T-cell (primary cell): ENCODE measurements around the gene ZNF12. TPM values are rescaled to one million over a fixed set of nuclear protein-coding genes. Genes with fewer than 3 reads are reported as not detected.

Experiments used
- ATAC-seq, 4 experiments: fragments of 200-7000 bp in 3 of 4; fragments of 150-1000 bp in 1 of 4; cut with Tn5 transposase; replicated peaks in 1 of 4; 1 replicate in 3 of 4; 2 replicates in 1 of 4; pipeline ENCODE4 v1.10.0; 2021; ENCODE audit warnings: moderate library complexity in 3 of 4, mild to moderate bottlenecking in 2 of 4, moderate number of reproducible peaks in 1 of 4
- CTCF ChIA-PET, 2 donors: fragments of 300-600 bp; sonication (Branson Sonifier 250); formaldehyde crosslinking; loops; one replicate each; lab custom pipeline; 2022; ENCODE audit warnings: antibody characterized with exemption in 2 of 2; lab: Charles Lee
- POLR2A ChIA-PET, 2 donors: fragments of 300-600 bp; sonication (Branson Sonifier 250); formaldehyde crosslinking; loops; one replicate each; lab custom pipeline; 2022; ENCODE audit warnings: antibody characterized with exemption in 2 of 2; lab: Charles Lee
- DNase-seq, 35 experiments: peaks; one replicate each; pipeline versions ENCODE4 v3.0.0 to v3.0.0-alpha.2; 2013 to 2023
- H3K27ac ChIP-seq: one replicate; pipeline ENCODE4 v1.5.1; 2013; ENCODE audit warnings: low read length
- H3K27me3 ChIP-seq, 2 experiments: replicated peaks in 1 of 2; 1 replicate in 1 of 2; 2 replicates in 1 of 2; pipeline versions ENCODE4 v1.6.1 to v1.7.0; 2013; ENCODE audit warnings: low read length in 1 of 2, mixed read lengths in 1 of 2; ENCODE audit not compliant: control insufficient read depth in 2 of 2, insufficient read depth in 2 of 2; ENCODE audit errors: extremely low read depth in 1 of 2
- H3K36me3 ChIP-seq, 2 donors: 1 replicate in 1 of 2; 2 replicates in 1 of 2; pipeline versions ENCODE4 v1.6.1 to v1.7.0; 2013; ENCODE audit warnings: low read length in 1 of 2; ENCODE audit not compliant: control insufficient read depth in 2 of 2, insufficient read depth in 1 of 2; ENCODE audit errors: extremely low read depth in 1 of 2
- H3K4me1 ChIP-seq, 2 experiments: 1 replicate in 1 of 2; 2 replicates in 1 of 2; pipeline versions ENCODE4 v1.6.1 to v1.7.0; 2013; ENCODE audit warnings: low read length in 2 of 2, mixed read lengths in 1 of 2; ENCODE audit not compliant: insufficient read depth in 2 of 2, control insufficient read depth in 1 of 2; ENCODE audit errors: extremely low read depth in 1 of 2
- H3K4me3 ChIP-seq, 2 donors: 1 replicate in 1 of 2; 2 replicates in 1 of 2; pipeline versions ENCODE4 v1.5.1 to v1.7.0; 2013; ENCODE audit warnings: mild to moderate bottlenecking in 2 of 2, low read length in 1 of 2, moderate library complexity in 1 of 2; ENCODE audit not compliant: control insufficient read depth in 1 of 2; ENCODE audit errors: extremely low read depth in 1 of 2
- H3K9me3 ChIP-seq: 2 replicates; pipeline ENCODE4 v1.7.0; 2013
- H3K27ac Mint-ChIP-seq, 2 donors: one replicate each; pipeline ENCODE4 v1.8.0; 2020 to 2021; ENCODE audit warnings: mild to moderate bottlenecking in 2 of 2, mixed read lengths in 2 of 2
- H3K27me3 Mint-ChIP-seq, 2 donors: one replicate each; pipeline ENCODE4 v1.8.0; 2021 to 2022; ENCODE audit warnings: mixed read lengths in 2 of 2
- H3K36me3 Mint-ChIP-seq: one replicate; pipeline ENCODE4 v1.8.0; 2021; ENCODE audit warnings: mixed read lengths
- H3K4me1 Mint-ChIP-seq, 3 donors: one replicate each; pipeline ENCODE4 v1.8.0; 2020 to 2022; ENCODE audit warnings: mixed read lengths in 3 of 3, mild to moderate bottlenecking in 1 of 3
- H3K4me3 Mint-ChIP-seq, 3 donors: one replicate each; pipeline ENCODE4 v1.8.0; 2020 to 2022; ENCODE audit warnings: mild to moderate bottlenecking in 3 of 3, mixed read lengths in 3 of 3, moderate library complexity in 3 of 3
- H3K9me3 Mint-ChIP-seq, 3 donors: one replicate each; pipeline ENCODE4 v1.8.0; 2020 to 2022; ENCODE audit warnings: mixed read lengths in 3 of 3
- WGBS: methylation state at CpG from one replicate; pipeline ENCODE4 v1.1.5; 2013; ENCODE audit warnings: missing lambda C conversion rate; ENCODE audit not compliant: insufficient coverage; 5-methylcytosine and 5-hydroxymethylcytosine counted together
- total RNA-seq, 35 experiments: library from RNA in 6 of 35; stranded (reverse) in 6 of 35; fragments of 120-200 nt in 1 of 35; gene quantifications; one replicate each; pipeline versions ENCODE4 v1.2.1 to v1.2.4 and lab custom pipeline; 2013 to 2026

The ZNF12 gene
- total RNA-seq, 5 donors from 2014 or later (not counting 1 experiment from before 2014, with no cell fraction given) = 25.1 to 49.7 (median 41.6) TPM

DNA sequence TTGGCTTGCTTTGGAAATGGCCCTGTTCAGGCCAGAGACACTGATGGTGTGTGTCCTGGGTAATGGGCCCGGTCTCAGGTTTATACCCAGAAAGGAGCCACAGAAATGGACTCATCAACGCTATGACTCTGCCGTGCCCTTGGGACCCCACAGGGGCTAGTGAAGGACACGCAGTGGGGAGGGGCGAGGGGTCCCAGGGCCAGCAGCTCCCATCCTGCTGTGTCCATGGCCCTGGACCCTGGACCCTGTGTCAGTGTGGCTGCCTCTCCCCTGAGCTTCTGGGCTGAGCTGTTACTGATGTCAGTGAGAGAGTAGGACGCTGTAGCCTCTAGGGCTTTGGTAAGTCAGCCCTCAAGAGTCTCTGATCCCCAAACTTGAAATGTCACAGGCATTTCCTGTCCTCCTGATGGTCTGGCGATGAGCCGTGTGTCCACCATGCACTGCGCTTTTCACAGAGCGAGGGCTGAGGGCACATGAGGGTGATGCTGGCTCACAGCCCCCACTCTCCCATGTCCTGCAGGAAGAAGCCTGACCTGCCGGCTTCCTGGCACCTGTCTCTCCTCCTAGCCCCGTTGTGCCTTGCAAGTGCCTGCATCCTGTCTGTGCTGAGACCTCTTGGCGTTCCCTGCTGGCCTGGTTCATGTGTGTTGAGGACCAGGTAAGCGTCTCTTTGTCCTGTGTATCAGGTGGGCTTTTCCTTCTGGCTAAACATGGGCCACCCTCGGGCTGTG, 65.3 kb downstream of the ZNF12 start:
- CTCF ChIA-PET = no interaction called here
- H3K27ac ChIP-seq = no peak overlapping the region
- no peaks in the 10 kb centered on the region for H3K9me3 ChIP-seq
- H3K36me3 Mint-ChIP-seq = peaks cover 47% of the 10 kb centered on the region
- H3K9me3 Mint-ChIP-seq = no peaks in the 10 kb centered on the region
- POLR2A ChIA-PET = no interaction called here
- peaks cover 27 to 60% of the 10 kb centered on the region in 2 donors for H3K36me3 ChIP-seq
- peaks cover 26 to 29% (median 27%) of the 10 kb centered on the region in 3 donors for H3K4me1 Mint-ChIP-seq
- H3K27ac Mint-ChIP-seq = peak overlapping the region in 1 of 2 donors; percentile 52
- H3K27me3 ChIP-seq = no peaks in the 10 kb centered on the region
- DNase-seq = no peak
- H3K4me3 Mint-ChIP-seq = no peak overlapping the region
- ATAC-seq = no peak
- H3K4me3 ChIP-seq = no peak overlapping the region
- H3K27me3 Mint-ChIP-seq = no peaks in the 10 kb centered on the region
- WGBS = 94% methylated on average over 13 of the region's 15 CpGs
- H3K4me1 ChIP-seq = peaks cover 3 to 26% of the 10 kb centered on the region in 2 experiments

DNA sequence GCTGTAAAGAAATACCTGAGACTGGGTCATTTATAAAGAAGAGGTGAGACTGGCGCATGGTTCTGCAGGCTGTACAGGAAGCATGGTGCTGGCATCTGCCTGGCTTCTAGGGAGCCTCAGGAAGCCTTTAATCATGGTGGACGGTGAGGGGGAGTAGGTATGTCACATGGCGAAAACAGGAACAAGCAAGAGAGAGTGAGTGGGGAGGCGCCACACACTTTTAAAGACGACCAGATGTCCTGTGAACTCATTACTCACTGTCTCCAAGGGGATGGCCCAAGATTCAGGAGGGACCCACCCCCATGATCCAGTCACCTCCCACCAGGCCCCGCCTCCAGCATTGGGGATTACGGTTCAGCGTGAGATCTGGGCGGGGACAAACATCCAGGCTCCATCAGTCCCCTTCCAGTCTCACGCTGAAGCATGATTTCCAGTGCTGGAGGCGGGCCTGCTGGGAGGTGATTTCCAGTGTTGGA, 66.5 kb downstream of the ZNF12 start:
- POLR2A ChIA-PET = no interaction called here

DNA sequence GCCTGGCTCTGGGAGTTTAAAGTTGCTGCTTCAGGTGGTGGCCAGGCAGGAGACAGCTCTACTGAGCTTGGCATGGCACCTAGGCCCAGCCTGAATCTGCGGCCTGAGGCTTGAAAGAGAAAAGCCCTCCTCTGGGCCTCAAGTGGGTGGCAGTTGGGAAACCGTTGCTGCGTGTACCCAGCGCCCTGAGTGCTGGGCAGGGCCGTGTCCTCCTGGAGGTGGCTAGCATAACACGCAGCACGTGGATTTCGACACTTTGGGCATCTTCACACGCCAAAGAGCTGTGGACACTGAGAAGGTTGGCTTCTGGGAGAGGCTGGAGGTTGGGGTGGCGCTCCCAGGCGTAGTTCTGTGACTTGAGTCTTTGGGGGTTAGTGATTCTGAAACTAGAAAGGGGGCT, 67.1 kb downstream of the ZNF12 start:
- Mint-ChIP-seq H3K4me3 (peak overlapping the region; percentile 81 to 85 (median 84)), H3K9me3 (no peaks in the 10 kb centered on the region), H3K36me3 (peaks cover 39% of the 10 kb centered on the region), H3K4me1 (peaks cover 27 to 29% (median 29%) of the 10 kb centered on the region in 3 donors), H3K27me3 (no peaks in the 10 kb centered on the region), H3K27ac (peak overlapping the region in 1 of 2 donors; percentile 95)
- ATAC-seq = no peak
- WGBS = 93% methylated on average over 11 of the region's 11 CpGs
- peaks cover 15 to 48% of the 10 kb centered on the region in 2 donors for H3K36me3 ChIP-seq
- POLR2A ChIA-PET = no interaction called here
- peaks cover 0 to 2% of the 10 kb centered on the region in 2 experiments for H3K27me3 ChIP-seq
- CTCF ChIA-PET = no interaction called here
- H3K27ac ChIP-seq = no peak overlapping the region
- peaks cover 3 to 29% of the 10 kb centered on the region in 2 experiments for H3K4me1 ChIP-seq
- no peaks in the 10 kb centered on the region for H3K9me3 ChIP-seq
- no peak for DNase-seq
- H3K4me3 ChIP-seq = no peak overlapping the region

More for the DNA sequence above, 66.5 kb downstream of the ZNF12 start:
- H3K4me1 Mint-ChIP-seq = peaks cover 27 to 29% (median 29%) of the 10 kb centered on the region in 3 donors
- H3K27me3 Mint-ChIP-seq = no peaks in the 10 kb centered on the region
- peaks cover 0 to 2% of the 10 kb centered on the region in 2 experiments for H3K27me3 ChIP-seq
- WGBS = 90% methylated on average over 3 of the region's 11 CpGs
- H3K27ac ChIP-seq = no peak overlapping the region
- H3K4me1 ChIP-seq = peaks cover 3 to 29% of the 10 kb centered on the region in 2 experiments
- ATAC-seq = no peak
- peak overlapping the region in 1 of 3 donors; percentile 85 for H3K4me3 Mint-ChIP-seq
- peaks cover 20 to 54% of the 10 kb centered on the region in 2 donors for H3K36me3 ChIP-seq
- no peaks in the 10 kb centered on the region for H3K9me3 ChIP-seq
- H3K36me3 Mint-ChIP-seq = peaks cover 40% of the 10 kb centered on the region
- no peaks in the 10 kb centered on the region for H3K9me3 Mint-ChIP-seq
- no peak overlapping the region for H3K4me3 ChIP-seq
- DNase-seq = no peak
- H3K27ac Mint-ChIP-seq = peak overlapping the region in 1 of 2 donors; percentile 72
- CTCF ChIA-PET = no interaction called here

DNA sequence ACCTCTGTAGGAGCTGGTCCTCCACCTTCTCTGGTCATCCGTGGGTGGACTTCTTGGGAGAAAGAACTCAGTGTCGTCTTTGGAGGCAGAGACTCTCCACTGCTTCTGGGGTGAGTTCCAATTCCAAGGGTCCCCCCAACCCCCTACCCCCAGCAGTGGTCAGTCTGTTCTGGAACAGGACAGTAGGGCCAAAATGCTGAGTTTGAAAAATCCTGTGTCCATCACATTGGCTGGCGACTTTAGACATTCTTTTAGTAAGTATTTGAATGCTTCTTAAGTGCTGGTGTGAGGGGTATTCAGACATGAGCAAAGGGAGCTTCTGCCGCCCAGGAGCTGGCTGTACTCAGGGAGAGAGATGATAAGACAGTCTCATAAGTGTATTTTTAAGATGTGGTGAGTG, 67.7 kb downstream of the ZNF12 start:
- Histone ChIP-seq H3K4me3 (no peak overlapping the region), H3K36me3 (peaks cover 11 to 42% of the 10 kb centered on the region in 2 donors), H3K27ac (no peak overlapping the region), H3K27me3 (peaks cover 0 to 2% of the 10 kb centered on the region in 2 experiments), H3K9me3 (no peaks in the 10 kb centered on the region), H3K4me1 (peaks cover 3 to 29% of the 10 kb centered on the region in 2 experiments)
- 91% methylated on average over 2 of the region's 4 CpGs for WGBS
- H3K27me3 Mint-ChIP-seq = no peaks in the 10 kb centered on the region
- ChIA-PET CTCF (no interaction called here), POLR2A (no interaction called here)
- ATAC-seq (no peak), DNase-seq (no peak)
- H3K9me3 Mint-ChIP-seq = no peaks in the 10 kb centered on the region
- peaks cover 27 to 29% (median 29%) of the 10 kb centered on the region in 3 donors for H3K4me1 Mint-ChIP-seq
- peaks cover 33% of the 10 kb centered on the region for H3K36me3 Mint-ChIP-seq
- H3K27ac Mint-ChIP-seq = peak overlapping the region; percentile 91 to 95
- H3K4me3 Mint-ChIP-seq = peak overlapping the region; percentile 81 to 85 (median 84)

Other genes with a start within 250 kb of the ZNF12 start
- 10 to 100 TPM; 28.4 to 42.1 (median 35.6) TPM for gene KDELR2, start 222.8 kb downstream of the ZNF12 start, total RNA-seq
- gene GRID2IP, start 155.5 kb downstream of the ZNF12 start, total RNA-seq = 1 to 10 TPM in 1 of 5 donors, under 1 TPM in 4; 0.30 to 1.5 (median 0.90) TPM
- gene ZDHHC4, start 129.5 kb downstream of the ZNF12 start, total RNA-seq = 10 to 100 TPM; 27.7 to 35.5 (median 30.3) TPM
- gene INTS15, start 116.9 kb downstream of the ZNF12 start, total RNA-seq = 10 to 100 TPM; 48.3 to 65.9 (median 64.1) TPM
- 1 to 10 TPM; 3.6 to 7.6 (median 5.6) TPM for gene ZNF853, start 91.3 kb downstream of the ZNF12 start, total RNA-seq
- 10 to 100 TPM; 51.4 to 69.9 (median 63.4) TPM for gene ZNF316, start 69.6 kb downstream of the ZNF12 start, total RNA-seq
- gene RSPH10B2, start 47.2 kb upstream of the ZNF12 start, total RNA-seq = 1 to 10 TPM in 1 of 5 donors, under 1 TPM in 2, not detected in 2; 0.09 to 1.0 (median 0.44) TPM
- gene CCZ1B, start 119.3 kb upstream of the ZNF12 start, total RNA-seq = 10 to 100 TPM; 60.1 to 95.5 (median 85.1) TPM